Neural cell (in vitro differentiated cells): ENCODE data around the gene NCKAP1. TPM values are rescaled to one million over a fixed set of nuclear protein-coding genes. Genes with fewer than 3 reads are reported as not detected.

ENCODE experiments used
- H2AFZ ChIP-seq: fragments of 200-600, 300-800 bp; sonication (generic), shearing (Covaris generic); 2 replicates; pipeline ENCODE4 v1.6.0; 2014; ENCODE audit warnings: low read depth, mild to moderate bottlenecking, antibody characterized with exemption, low read length, moderate library complexity
- H3F3A ChIP-seq: fragments of 200-600 bp; shearing (Covaris generic); 2 replicates; pipeline ENCODE4 v1.6.1; 2016; ENCODE audit warnings: mild to moderate bottlenecking, moderate library complexity, mixed read lengths, antibody characterized with exemption, low read length; ENCODE audit not compliant: insufficient read depth, poor library complexity, severe bottlenecking
- H3K27ac ChIP-seq: fragments of 200-600, 300-800 bp; sonication (generic), shearing (Covaris generic); 2 replicates; pipeline ENCODE4 v1.5.1; 2014; ENCODE audit warnings: mild to moderate bottlenecking, low read length, moderate library complexity
- H3K27me3 ChIP-seq: fragments of 300-800, 200-600 bp; sonication (generic), shearing (Covaris generic); 2 replicates; pipeline ENCODE4 v1.6.0; 2014; ENCODE audit warnings: mild to moderate bottlenecking, low read depth, low read length, moderate library complexity; ENCODE audit not compliant: insufficient read depth
- H3K36me3 ChIP-seq: fragments of 300-800, 200-600 bp; sonication (generic), shearing (Covaris generic); 2 replicates; pipeline ENCODE4 v1.5.1; 2014; ENCODE audit warnings: mild to moderate bottlenecking, antibody characterized with exemption, low read length, moderate library complexity; ENCODE audit not compliant: insufficient read depth
- H3K4me2 ChIP-seq: fragments of 300-800, 200-600 bp; sonication (generic), shearing (Covaris generic); 2 replicates; pipeline ENCODE4 v1.6.0; 2014; ENCODE audit warnings: mild to moderate bottlenecking, low read length
- H3K4me3 ChIP-seq: fragments of 300-800, 200-600 bp; sonication (generic), shearing (Covaris generic); 2 replicates; pipeline ENCODE4 v1.5.1; 2014; ENCODE audit warnings: mild to moderate bottlenecking, low read length, moderate library complexity
- H3K79me2 ChIP-seq: fragments of 200-600 bp; shearing (Covaris generic); replicated peaks from 2 replicates; pipeline ENCODE4 v1.6.0; 2014; ENCODE audit warnings: mild to moderate bottlenecking, low read length, moderate library complexity; ENCODE audit not compliant: insufficient read depth
- H3K9ac ChIP-seq: fragments of 300-800, 200-600 bp; sonication (generic), shearing (Covaris generic); 2 replicates; pipeline ENCODE4 v1.6.1; 2016; ENCODE audit warnings: mild to moderate bottlenecking, low read length, mixed read lengths
- H3K9me2 ChIP-seq: fragments of 200-600 bp; shearing (Covaris generic); 2 replicates; pipeline ENCODE4 v1.6.1; 2016; ENCODE audit warnings: mild to moderate bottlenecking, low read length, mixed read lengths; ENCODE audit not compliant: insufficient read depth
- H3K9me3 ChIP-seq: fragments of 200-600, 300-800 bp; sonication (generic), shearing (Covaris generic); 2 replicates; pipeline ENCODE4 v1.6.1; 2016; ENCODE audit warnings: mild to moderate bottlenecking, mixed run types, low read length, moderate library complexity, mixed read lengths
- H4K20me1 ChIP-seq: fragments of 200-600 bp; shearing (Covaris generic); 2 replicates; pipeline ENCODE4 v1.6.1; 2016; ENCODE audit warnings: mild to moderate bottlenecking, mixed run types; ENCODE audit not compliant: insufficient read depth
- EP300 ChIP-seq: fragments of 450-650 bp; conservative IDR thresholded peaks from 2 replicates; pipeline ENCODE4 v1.6.1; 2014; ENCODE audit warnings: antibody characterized with exemption, mild to moderate bottlenecking, moderate library complexity; ENCODE audit not compliant: poor library complexity, severe bottlenecking
- EZH2 ChIP-seq: fragments of 200-600, 300-800 bp; shearing (Covaris generic), sonication (generic); IDR thresholded peaks from 2 replicates; pipeline ENCODE4 v1.6.1; 2014; ENCODE audit warnings: antibody characterized with exemption, low read length, borderline replicate concordance, mild to moderate bottlenecking; ENCODE audit not compliant: insufficient read depth, poor library complexity, severe bottlenecking
- MXI1 ChIP-seq: fragments of 450-650 bp; conservative IDR thresholded peaks from 2 replicates; pipeline ENCODE4 v1.6.1; 2014; ENCODE audit warnings: antibody characterized with exemption, mild to moderate bottlenecking; ENCODE audit not compliant: poor library complexity, severe bottlenecking
- POLR2AphosphoS5 ChIP-seq: IDR thresholded peaks from 2 replicates; pipeline ENCODE4 v1.6.1; 2012
- RAD21 ChIP-seq: fragments of 450-650 bp; conservative IDR thresholded peaks from 2 replicates; pipeline ENCODE4 v1.6.1; 2014; ENCODE audit warnings: antibody characterized with exemption, mild to moderate bottlenecking, moderate library complexity
- REST ChIP-seq: IDR thresholded peaks from 2 replicates; pipeline ENCODE4 v1.6.1; 2012; ENCODE audit warnings: borderline replicate concordance
- SMC3 ChIP-seq: fragments of 450-650 bp; conservative IDR thresholded peaks from 2 replicates; pipeline ENCODE4 v1.6.1; 2014; ENCODE audit warnings: antibody characterized with exemption, mild to moderate bottlenecking, moderate library complexity; ENCODE audit not compliant: poor library complexity
- TAF1 ChIP-seq: IDR thresholded peaks from 2 replicates; pipeline ENCODE4 v1.6.1; 2012; ENCODE audit warnings: low read depth
- polyA plus RNA-seq: library from polyadenylated mRNA; depleted of rRNA; stranded (reverse); fragments of >200 nt; gene quantifications from 2 replicates; pipeline ENCODE4 v1.2.3, GENCODE V29; 2014
- TF ChIP-seq, protein P1 (sequence below): fragments of 450-650 bp; IDR thresholded peaks from 2 replicates; pipeline ENCODE4 v1.5.1; 2014; ENCODE audit warnings: antibody characterized with exemption, mild to moderate bottlenecking, moderate library complexity; ENCODE audit not compliant: poor library complexity, severe bottlenecking

NCKAP1 gene
- polyA plus RNA-seq, 1 donor from 2014 or later, result 124 TPM

GRCh38 chr2:182924306-182924705 is 114.0 kb downstream of the NCKAP1 start:
- TF ChIP-seq EP300 (no peak), SMC3 (no peak), POLR2AphosphoS5 (no peak), RAD21 (no peak), MXI1 (no peak), REST (no peak), EZH2 (no peak), TAF1 (no peak)
- TF ChIP-seq, protein P1, sequence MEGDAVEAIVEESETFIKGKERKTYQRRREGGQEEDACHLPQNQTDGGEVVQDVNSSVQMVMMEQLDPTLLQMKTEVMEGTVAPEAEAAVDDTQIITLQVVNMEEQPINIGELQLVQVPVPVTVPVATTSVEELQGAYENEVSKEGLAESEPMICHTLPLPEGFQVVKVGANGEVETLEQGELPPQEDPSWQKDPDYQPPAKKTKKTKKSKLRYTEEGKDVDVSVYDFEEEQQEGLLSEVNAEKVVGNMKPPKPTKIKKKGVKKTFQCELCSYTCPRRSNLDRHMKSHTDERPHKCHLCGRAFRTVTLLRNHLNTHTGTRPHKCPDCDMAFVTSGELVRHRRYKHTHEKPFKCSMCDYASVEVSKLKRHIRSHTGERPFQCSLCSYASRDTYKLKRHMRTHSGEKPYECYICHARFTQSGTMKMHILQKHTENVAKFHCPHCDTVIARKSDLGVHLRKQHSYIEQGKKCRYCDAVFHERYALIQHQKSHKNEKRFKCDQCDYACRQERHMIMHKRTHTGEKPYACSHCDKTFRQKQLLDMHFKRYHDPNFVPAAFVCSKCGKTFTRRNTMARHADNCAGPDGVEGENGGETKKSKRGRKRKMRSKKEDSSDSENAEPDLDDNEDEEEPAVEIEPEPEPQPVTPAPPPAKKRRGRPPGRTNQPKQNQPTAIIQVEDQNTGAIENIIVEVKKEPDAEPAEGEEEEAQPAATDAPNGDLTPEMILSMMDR, result no peak

GRCh38 chr2:182921234-182921633 is 117.0 kb downstream of the NCKAP1 start:
- Histone ChIP-seq H3K36me3 (no peaks in the 10 kb centered on the region), H4K20me1 (no peaks in the 10 kb centered on the region), H3K4me2 (no peak overlapping the region), H2AFZ (no peak overlapping the region), H3K79me2 (no peaks in the 10 kb centered on the region), H3K27ac (no peak overlapping the region), H3K9ac (no peak overlapping the region), H3K4me3 (no peak overlapping the region), H3K9me2 (no peaks in the 10 kb centered on the region), H3K9me3 (no peaks in the 10 kb centered on the region), H3F3A (no peaks in the 10 kb centered on the region), H3K27me3 (no peaks in the 10 kb centered on the region)
- TF ChIP-seq MXI1 (no peak), TAF1 (no peak), SMC3 (no peak), EP300 (no peak), POLR2AphosphoS5 (no peak), EZH2 (no peak), REST (no peak), RAD21 (no peak)
- TF ChIP-seq, protein P1, result no peak

More at GRCh38 chr2:182924306-182924705, 114.0 kb downstream of the NCKAP1 start:
- Histone ChIP-seq H3K9me2 (no peaks in the 10 kb centered on the region), H3K9me3 (no peaks in the 10 kb centered on the region), H2AFZ (no peak overlapping the region), H3K79me2 (no peaks in the 10 kb centered on the region), H3K4me2 (no peak overlapping the region), H3K36me3 (no peaks in the 10 kb centered on the region), H3K4me3 (no peak overlapping the region), H3K27ac (no peak overlapping the region), H3F3A (no peaks in the 10 kb centered on the region), H4K20me1 (no peaks in the 10 kb centered on the region), H3K9ac (no peak overlapping the region), H3K27me3 (no peaks in the 10 kb centered on the region)
